NCI-H1930 (cell line): ENCODE measurements around the gene IGSF9B.

ENCODE experiments used
- DNase-seq, 2 experiments: peaks; one replicate each; lab custom pipeline; 2025; lab: John Stamatoyannopoulos, UW

IGSF9B gene

DNA sequence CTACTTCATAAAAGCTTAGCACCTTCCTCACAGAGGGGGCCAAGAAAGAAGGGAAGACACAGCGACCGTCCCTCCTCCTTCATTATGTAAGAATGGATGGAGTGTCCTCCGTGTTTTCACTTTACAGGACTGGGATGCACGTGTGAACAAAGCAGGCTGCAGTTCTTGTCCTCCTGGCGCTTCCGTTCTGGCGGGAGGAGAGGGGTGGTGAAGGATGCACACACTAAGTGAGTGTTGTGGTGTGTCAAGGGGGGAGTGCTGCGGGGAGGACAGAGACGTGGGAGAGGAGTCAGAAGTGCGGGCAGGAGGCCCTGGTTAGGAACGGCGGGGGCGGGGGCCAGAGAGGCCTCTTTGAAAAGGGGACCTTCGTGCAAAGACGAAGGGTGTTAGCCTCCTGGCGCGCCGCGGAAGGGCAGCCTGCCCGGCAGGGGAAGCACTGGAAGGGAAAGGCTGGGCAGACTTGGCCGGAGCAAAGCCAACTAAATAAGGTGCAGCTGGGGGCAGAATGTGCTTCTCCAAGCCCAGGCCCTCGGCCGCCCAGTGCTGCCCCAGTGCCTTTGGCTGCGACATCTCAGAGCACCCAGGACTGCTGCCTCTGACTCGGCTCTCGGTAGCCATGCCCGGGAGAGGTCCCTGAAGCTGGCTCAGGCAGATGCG is 27.0 kb upstream of the IGSF9B start:
- DNase-seq: no peak

DNA sequence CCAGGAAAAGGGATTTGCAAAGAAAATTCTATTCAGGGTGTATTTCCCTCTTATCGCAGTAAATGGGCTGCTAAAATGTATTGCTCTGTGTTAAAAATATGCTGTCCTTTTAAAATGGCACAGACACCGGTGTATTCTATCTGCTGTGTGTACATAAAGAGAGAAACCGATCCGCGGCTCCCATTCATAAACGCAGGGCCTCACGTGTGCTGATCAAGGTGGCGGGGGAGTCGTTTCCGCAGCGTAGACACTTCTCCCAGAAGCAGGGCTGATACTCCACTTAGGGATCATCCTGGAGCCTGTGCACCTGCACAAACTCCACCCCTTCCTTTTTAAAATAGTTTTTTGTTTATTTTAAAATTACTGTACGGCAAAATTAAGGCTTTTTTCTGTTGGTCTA is 26.1 kb upstream of the IGSF9B start:
- DNase-seq: no peak

DNA sequence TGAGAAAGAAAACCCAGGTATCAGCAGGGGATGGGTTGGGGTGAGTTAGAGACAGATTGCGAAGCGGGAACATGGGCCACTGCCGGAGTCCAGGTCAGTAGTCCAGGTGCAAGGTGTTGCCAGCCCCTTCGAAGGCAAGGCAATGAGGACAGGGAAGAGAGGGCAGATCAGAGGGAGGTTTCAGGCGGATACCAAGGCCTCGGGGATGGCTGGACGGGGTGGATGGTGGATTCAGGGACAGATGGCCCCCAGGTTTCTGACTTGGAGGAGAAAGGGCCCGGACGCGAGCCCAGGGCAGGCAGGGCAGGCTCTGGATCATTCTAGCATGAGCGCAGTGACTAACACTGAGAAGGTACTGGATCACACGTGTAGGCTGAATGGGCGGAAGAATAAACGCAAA is 25.4 kb upstream of the IGSF9B start:
- no peak for DNase-seq

DNA sequence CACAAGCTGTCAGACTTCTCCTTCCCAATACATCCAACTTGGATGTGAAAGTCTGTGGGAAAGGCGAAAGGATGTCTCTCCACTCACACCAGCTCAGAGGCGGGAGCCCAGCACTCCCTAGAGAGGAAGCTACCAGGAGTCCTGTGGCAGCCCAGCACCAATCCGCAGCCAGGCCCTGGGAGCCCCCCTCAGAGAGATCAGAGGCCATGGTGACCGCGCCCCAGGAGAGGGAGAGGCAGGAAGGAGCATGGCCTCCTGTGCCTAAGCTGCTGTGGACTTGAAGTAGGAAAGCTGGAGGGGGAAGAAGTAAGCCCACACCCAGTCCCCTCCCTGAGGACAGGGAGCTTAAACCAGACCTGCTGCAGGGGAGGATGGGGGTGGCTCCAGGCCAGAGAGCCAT is 24.4 kb upstream of the IGSF9B start:
- DNase-seq: no peak

DNA sequence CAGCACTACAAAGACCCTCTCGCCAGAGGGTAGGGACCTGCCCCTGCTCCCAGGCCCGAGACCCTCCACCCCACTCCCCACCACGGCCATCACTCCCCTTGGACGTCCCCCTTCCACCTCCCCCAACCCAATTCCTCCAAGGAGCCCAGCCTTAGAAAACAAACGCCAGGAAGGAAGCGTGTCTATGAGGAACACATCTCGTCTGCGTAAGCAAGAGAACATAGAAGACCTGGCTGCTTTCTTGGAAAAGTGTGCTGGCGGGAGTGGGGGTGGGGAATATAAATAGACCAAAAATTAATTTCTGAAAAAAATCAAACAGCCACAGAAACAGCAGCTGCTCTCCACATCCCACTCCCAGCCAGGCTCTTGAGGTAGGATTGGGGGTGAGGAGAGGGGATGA is 23.9 kb upstream of the IGSF9B start:
- DNase-seq: no peak

DNA sequence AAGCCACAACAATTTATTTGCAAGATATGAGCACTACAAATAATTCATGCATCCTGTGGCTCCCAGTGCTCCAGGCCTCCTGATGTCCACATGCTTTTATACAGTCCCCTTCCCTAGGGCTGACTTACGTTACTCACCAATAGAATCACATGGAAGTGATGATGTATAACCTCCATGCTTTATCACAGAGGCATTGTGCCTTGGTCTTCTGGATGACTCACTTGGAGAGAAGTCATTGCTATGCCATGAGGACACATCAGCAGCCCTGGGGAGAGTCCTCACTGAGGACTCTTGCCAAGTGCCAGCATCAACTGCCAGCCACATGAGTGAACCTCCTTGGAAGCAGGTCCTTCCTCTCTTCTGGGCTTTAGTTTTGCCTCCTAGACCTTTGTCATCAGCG is 22.0 kb upstream of the IGSF9B start:
- DNase-seq: no peak

DNA sequence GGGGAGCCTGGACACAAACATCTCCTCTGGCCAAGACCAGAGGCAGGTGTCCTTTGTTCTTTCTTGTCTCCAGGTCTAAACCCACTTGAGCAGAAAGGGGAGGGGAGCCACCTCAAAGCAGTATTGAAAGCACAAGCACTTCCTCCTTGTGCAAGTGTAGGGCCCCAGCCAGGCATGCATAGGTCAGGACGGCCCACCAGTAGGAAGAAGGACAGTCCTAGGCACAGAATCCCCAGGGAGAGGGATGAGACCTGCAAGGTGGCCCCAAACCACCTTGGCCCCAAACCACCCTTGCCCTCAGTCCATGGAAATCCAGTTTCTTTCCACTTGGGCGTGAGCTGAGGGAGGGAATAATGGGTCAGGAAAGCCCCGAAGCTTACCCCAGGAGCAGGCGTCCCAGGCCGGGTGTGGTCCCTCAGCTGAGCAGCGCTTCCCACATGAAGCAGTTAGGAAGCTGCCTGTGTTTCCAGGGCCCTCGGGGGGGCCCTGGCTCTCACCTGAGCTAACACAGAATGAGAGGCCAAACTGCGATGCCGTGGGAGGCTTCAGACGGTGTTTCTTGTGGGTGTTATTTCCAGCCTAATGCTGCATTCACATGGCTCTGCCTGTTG is 20.4 kb upstream of the IGSF9B start:
- DNase-seq: no peak

DNA sequence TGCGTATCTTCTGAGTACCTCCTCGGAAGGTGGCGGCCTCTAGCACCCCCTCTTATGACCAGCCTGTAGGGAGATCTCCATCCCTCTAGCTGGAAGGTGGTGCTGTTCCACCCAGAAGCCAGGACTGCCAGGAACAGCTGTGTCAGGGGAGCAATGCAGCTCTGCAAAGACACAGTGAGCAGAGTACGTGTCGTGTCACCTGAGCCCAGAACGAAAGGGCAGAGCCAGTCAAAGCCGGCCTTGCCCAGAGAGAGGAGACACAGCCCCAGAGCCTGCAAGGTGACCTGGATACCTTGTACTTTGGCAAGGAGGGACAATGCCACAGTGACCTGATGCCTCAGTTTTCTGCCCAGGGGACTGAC is 18.7 kb upstream of the IGSF9B start:
- no peak for DNase-seq

DNA sequence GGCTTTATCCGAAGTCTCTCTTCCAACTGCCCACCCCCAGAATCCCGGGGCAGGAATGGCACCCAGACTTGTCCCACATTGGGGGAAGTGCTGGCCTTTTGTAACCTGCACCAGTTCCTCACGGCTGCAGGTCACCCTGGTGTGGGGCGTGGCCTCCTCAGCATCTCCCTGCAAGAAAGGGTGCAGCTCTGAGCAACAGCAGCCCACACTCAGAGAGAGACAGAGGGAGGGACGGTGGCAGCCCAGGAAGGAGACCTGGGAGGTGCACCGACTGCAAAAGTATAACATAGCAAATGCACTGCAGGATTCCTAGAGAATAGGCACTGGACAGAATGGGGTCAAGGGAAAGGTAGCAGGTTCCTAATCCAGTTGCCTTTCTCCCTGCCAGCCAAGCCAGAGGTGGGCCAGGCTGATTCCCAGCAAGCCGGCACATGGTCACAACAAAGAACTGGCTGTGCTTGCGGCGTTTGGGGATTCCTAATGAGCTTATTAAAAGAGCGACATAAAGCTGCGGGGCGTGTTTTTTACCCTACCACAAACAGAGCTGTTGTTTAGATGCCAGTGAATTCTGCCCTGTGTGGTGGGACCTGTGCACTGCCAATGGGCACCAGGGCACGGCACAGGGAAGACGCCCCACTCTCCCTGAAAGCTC is 18.2 kb upstream of the IGSF9B start:
- no peak for DNase-seq

DNA sequence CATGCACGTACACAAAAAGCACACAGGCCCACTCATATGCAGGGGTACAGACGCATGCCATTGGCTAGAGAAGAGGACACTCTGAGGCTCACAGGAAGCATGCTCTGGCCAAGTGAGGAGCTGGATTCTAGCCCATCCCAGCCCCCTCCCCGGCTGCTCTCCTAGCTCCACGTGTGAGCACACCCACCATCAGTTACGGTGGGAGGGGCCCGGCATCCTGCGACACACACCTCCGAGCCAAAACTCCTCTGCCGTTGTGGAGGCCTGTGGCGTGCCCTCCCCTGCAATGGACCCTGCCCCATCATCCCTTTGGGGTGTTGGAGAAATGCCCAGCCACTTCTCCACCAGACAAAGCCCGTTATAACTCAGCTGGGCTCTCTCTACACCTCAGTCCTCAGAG is 15.1 kb upstream of the IGSF9B start:
- DNase-seq: no peak

DNA sequence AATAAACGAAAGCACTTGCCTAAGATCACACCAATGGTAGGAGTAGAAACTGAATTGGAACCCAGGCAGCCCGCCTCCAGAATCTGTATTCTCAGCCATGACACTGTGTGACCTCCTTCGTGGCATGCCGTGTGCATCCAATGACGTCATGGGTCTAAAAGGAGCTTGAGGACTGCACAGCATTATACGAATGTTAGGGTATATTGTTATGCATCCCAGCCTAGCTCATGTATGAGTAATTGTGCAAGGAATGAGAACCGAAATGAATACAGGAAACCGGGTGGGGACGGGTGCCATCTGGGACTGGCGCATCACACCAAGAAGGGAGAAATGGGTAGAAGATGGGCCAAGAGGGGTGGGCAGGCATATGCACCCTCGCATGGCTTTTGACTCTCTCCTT is 12.3 kb upstream of the IGSF9B start:
- no peak for DNase-seq

DNA sequence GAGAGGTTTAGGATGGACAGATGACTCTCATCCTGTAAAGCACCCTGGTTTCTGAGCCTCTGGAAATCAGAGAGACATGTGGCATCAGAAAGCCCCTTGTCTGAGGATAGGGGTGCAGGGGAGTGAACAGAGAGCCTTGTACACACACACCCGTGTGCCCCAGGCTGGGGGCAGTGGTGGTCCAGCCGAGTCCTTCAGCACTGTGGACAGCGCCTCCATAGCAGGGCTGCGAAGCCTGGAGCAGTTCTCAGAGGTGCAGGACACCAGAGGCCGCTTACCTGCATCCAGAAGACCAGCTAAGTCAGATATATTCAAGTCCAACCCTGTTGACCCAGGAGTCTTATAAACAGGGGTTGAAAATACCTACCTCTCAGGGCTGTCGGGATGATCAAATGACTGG is 11.5 kb upstream of the IGSF9B start:
- DNase-seq: no peak

DNA sequence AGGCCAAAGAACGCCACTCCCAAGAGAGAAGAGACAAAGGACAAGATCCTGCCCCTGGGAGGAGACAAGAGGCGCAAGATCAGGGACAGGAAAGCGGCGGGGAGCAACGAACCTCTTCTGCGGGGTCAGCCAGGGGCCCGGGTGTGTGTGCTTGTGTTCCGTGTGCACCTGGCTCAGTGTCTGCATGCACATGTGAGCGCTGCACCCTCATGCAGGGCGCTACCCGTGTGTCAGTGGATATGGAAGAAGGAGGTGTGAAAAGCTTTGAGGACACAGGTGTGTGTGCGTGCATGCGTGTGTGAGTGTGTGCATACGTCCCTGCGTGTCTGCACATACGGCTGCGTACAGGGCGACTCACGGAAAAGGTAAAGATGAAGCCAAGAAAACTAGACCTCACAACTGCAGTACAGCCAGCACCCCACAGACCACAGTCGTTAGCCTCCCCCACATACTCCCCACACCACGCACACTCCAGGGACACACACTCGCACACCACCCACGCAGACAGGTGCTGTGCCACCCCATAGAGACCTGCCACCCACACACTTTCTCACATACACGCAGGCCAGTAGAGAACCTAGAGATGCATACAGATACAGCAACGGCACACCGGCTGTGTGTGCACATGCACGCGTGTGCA is 11.0 kb upstream of the IGSF9B start:
- no peak for DNase-seq

DNA sequence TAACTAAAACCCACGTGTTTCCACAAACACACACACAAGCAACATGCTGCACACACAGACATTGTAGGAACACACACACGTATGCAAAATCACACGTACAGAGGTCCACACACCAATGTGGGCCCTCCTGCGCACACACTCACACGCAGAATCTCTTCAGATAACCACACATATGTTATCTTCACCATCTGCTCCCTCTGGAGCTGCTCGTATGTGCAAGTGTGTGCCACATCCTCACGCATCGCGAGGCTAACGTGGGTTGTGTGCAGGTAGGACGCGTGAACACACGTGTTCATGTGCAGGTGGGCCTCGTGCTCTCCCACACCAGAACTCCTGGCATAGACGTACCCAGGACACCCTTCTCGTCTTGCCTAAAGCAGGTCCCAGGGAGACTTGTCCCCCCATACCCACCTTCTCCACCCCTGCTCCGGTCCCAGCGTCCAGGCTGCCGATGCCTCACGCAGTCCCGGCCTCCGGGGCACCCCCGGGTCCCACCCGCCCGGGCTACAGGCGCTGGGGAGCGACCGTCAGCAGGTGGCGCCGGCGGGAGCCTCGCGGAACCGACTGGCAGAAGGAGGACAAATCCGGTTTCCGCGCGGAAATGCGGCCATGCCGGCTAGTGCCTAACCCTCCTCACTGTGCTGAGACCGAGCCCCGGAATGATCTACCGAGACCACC is 10.3 kb upstream of the IGSF9B start:
- DNase-seq: no peak

DNA sequence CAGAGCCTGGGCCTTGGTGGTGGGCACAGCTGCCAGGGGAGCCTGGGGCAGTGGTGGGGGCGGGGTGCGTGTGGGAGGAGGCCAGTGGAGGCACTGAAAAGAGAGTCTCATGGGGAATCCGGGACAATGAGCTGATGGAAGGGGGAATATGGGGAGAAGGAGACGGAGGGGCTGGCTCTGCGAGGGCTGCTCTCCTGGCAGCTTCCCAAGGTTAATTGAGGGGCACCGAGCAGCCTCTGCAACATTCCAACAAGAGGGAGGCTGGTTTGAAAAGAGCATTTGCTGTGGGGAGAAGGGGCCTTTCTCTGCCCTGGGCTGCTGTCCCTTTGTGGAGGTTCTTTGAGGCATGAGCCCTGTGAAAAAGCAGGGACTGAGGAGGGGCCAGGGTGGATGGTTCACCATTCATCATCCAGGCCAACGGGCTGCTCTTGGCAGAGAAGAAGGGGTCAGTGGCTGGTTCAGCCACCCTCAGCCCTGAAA is 9.4 kb upstream of the IGSF9B start:
- DNase-seq: no peak

DNA sequence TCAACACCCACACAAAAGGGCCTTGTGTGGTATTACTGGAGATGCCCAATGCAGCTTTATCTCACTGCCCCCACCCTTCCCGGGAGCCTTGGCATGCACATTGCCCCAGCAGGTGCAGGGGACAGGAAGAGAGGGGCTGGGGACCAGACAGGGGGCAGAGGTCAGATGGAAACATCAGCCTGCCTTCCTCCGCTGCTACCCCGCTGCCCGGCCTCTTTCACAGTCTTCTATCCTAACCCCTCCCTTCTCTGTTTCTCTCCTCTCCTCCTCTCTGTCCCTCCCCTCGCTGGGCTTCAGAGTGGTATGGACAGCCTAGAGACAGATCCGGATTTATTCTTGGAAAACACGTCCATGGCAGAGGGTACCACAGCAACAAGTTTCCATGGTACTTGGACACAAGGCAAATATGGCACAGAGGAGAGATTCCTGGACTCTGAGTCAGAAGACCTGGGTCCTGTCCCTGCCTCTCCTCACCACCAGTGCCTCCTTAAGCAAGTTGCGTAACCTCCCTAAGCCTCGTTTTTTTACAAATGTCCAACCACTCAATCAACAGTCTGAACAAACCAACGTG is 8.3 kb upstream of the IGSF9B start:
- DNase-seq: no peak

DNA sequence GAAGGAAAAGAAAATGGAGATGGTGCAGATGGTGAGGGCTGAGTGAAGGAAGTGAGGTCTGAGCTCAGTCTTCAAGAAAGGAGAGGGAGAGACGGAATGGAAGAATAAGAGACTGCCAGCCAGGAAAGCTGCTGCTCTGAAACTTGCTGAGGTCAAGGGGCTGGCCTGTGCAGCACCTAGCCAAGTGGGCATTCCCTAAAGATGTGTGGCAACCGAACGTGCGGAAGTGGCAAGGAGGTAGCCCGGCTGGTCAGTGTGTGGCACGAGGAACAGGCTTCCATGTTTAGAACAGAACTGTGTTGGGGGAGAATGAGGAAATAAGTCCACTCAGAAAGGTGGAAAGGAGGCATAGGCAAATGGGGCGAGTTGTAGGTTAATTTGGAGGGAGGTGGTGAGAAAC is 7.6 kb upstream of the IGSF9B start:
- no peak for DNase-seq

DNA sequence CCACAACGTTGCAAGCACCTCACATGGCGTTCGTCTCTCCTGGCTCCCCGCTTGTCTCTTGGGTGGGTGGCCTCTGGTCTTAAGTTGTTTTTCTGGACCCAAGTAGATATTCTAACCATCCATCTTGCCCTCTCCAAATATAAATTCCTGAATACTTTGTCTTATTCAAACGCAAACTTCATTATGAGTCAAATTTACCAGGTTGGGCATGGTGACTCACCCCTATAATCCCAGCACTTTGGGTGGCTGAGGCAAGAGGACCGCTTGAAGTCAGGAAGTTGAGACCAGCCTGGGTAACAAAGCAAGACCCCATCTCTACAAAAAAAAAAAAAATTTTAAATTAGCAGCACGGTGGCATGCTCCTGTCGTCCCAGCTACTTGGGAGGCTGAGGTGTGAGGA is 5.1 kb upstream of the IGSF9B start:
- DNase-seq: no peak

DNA sequence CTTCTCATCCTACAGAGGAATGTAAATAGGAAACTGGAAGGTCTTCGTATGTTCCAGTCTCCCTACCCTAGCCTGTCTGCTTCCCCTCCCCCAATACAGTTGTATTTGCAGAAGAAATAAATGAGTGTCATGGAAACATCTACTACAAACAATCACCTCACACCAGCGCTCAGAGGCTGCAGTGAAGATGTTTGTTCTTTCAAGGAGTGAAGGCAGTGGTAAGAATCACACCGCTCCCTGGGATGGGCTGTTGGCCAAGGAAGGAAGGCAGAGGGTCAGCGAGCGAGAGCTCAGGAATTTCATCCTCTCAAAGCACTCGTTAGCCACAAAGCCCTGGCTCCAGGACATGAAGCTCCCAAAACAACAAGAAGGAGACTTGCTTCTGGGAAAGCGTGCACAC is 1.1 kb upstream of the IGSF9B start:
- no peak for DNase-seq

DNA sequence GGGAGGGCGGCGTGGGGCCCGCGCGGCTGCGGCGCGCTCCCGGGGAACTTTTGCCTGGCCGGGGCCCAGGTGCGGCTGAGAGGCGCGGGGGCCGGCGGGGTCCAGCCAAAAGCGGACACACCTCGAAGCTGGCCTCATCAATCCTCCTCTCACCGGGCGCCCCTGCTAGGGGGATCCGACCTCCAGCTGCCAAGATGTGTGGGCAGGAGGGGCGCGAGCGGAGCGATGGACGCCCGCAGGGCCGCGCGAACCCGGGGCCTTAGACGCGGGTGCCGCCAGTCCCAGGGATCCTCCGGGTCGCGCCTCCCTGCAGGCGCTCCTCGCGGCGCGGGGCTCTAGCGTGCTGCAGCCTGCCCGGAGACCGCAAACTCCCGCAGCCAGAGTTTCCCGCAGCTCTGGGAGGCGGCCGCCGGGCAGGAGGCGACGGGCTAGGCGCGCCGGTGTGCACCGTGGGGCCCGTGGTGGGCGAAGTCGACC is 785 bp downstream of the IGSF9B start:
- DNase-seq: no peak

DNA sequence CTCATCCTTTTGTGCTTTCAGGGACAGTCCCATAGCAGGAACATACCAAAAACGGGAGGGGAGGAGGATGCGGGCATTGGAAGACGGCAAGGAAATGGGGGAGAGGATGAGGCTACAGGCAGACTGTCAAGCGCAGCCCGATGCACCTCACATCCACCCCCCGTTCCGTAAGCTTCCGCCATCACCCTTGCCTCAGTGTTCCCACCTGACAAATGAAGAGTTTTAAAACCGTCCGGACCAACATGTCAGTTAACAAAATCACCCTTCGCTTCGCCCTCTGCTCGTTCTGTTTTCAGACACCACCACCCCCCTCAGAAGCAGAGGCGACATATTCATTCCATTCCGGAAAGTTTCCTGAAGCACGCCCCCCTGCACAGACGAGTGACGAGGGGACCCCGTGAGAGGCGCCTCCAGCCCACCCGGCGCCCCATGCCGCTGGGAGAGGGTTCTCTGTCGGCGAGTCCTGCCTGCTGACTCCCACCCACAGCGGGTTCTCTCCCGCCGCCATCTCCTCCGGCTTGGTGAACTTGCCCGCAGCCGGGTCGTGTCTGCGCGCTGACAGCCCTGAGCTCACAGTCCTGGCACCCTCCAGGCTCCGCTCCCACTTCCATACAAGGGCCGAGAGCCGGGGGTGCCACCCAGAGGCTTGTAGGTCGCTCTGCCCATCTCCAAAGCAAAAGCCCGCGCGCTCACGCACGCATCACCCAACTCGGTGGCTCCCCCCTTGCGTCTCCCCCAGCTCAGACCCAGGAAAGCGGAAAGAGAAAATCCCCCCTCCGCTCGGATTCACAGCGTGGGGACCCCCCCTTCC is 1.5 kb downstream of the IGSF9B start:
- no peak for DNase-seq
